ENCODE data around the gene SGMS1. TPM values are rescaled to one million over a fixed set of nuclear protein-coding genes. Genes with fewer than 3 reads are reported as not detected.
"Not testable (repeated sequence)": the region's sequence is repeated elsewhere in the genome, so short reads cannot be mapped to it uniquely, and the experiment has no call there.

Gene SGMS1
- polyA plus RNA-seq, 1 experiment: 21.1 TPM

DNA sequence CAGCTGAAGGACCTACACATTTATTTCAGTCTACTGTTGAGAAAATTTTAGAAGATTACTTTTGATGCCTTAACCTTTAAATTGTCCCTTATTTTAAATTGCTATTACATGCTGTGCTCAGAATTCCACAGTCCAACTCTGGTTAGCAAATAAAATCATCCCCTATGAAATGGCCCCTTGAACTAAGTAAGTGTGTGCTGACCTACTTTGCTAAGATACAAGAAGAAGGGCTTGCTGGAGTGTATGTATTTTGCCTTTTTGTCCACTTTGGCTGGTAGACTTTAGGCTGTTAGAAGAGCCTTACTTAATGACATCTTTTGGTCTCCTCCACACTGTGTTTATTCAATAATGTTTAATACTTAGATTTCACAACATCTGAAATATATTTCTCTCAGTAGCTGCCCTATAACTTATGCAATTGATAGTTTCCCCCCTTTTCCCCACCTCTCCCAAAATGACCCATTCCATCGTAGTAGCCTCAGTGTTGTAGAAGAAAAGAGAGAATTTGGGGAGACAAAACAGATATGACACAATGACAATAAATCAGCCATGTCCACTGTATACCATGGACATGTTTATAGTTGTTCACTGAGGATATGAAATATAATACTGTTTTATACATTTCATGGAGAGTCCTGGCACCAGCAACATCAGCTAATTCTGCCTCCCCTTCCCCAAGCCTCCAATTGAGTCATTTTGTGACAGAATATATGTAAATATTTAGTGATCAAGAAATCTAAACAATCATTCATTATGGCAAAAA is 264.6 kb downstream of the SGMS1 start:
- ChIA-PET POLR2A (no interaction called here), CTCF (interaction anchor here (1.2 to 1.3 kb wide), 2 partner anchors 8 to 9 kb away, joined by 3 to 5 read pairs; no protein-coding TSS in a partner anchor)
- no peaks in the 10 kb centered on the region for H3K27me3 ChIP-seq (ENCODE audit: control insufficient read depth, insufficient read depth, low read length)
- no peaks in the 10 kb centered on the region for H3K36me3 ChIP-seq (ENCODE audit: control insufficient read depth, insufficient read depth, low read length)
- TF ChIP-seq, protein P1, sequence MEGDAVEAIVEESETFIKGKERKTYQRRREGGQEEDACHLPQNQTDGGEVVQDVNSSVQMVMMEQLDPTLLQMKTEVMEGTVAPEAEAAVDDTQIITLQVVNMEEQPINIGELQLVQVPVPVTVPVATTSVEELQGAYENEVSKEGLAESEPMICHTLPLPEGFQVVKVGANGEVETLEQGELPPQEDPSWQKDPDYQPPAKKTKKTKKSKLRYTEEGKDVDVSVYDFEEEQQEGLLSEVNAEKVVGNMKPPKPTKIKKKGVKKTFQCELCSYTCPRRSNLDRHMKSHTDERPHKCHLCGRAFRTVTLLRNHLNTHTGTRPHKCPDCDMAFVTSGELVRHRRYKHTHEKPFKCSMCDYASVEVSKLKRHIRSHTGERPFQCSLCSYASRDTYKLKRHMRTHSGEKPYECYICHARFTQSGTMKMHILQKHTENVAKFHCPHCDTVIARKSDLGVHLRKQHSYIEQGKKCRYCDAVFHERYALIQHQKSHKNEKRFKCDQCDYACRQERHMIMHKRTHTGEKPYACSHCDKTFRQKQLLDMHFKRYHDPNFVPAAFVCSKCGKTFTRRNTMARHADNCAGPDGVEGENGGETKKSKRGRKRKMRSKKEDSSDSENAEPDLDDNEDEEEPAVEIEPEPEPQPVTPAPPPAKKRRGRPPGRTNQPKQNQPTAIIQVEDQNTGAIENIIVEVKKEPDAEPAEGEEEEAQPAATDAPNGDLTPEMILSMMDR (IDR thresholded peaks at IDR 0.05; ENCODE audit: insufficient read depth, low read depth, low read length): no peak
- H3K4me3 ChIP-seq (ENCODE audit: low read depth, low read length): no peak overlapping the region
- no peak for DNase-seq (ENCODE audit: low read depth)

DNA sequence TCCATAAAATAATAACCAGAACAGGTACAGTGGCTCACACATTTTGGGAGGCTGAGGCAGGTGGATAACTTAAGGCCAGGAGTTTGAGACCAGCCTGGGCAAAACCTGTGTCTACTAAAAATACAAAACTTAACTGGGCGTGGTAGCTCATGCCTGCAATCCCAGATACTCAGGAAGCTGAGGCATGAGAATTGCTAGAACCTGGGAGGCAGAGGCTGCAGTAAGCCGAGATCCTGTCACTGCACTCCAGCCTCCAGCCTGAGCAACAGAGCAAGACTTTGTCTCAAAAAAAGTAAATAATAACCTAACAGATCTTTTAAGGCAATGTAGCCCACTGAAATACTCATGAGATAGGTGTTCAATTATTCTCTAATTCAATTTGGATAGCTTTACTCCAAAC is 265.3 kb downstream of the SGMS1 start:
- DNase-seq (ENCODE audit: low read depth): no peak
- ChIA-PET POLR2A (no interaction called here), CTCF (interaction anchor here (1.3 kb wide), 1 partner anchor 9 kb away, joined by 5 read pairs; no protein-coding TSS in a partner anchor)
- Histone ChIP-seq H3K27me3 (ENCODE audit: control insufficient read depth, insufficient read depth, low read length) (no peaks in the 10 kb centered on the region), H3K4me3 (ENCODE audit: low read depth, low read length) (no peak overlapping the region), H3K36me3 (ENCODE audit: control insufficient read depth, insufficient read depth, low read length) (no peaks in the 10 kb centered on the region)
- TF ChIP-seq, protein P1 (IDR thresholded peaks at IDR 0.05; ENCODE audit: insufficient read depth, low read depth, low read length): no peak

DNA sequence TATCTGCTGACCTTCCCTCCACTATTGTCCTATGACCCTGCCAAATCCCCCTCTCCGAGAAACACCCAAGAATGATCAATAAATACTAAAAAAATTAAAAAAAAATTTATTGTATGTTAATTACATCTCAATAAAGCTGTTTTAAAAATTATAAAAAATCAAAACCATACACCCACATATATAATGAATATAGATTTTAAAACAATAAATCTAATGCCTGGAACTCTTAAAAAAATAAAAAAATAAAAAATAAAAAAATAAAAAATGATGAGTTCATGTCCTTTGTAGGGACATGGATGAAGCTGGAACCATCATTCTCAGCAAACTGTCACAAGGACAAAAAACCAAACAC is 267.3 kb downstream of the SGMS1 start:
- CTCF ChIA-PET; H3K36me3 ChIP-seq (ENCODE audit: control insufficient read depth, insufficient read depth, low read length); POLR2A ChIA-PET; H3K27me3 ChIP-seq (ENCODE audit: control insufficient read depth, insufficient read depth, low read length); DNase-seq (ENCODE audit: low read depth); H3K4me3 ChIP-seq (ENCODE audit: low read depth, low read length): not testable (repeated sequence)

DNA sequence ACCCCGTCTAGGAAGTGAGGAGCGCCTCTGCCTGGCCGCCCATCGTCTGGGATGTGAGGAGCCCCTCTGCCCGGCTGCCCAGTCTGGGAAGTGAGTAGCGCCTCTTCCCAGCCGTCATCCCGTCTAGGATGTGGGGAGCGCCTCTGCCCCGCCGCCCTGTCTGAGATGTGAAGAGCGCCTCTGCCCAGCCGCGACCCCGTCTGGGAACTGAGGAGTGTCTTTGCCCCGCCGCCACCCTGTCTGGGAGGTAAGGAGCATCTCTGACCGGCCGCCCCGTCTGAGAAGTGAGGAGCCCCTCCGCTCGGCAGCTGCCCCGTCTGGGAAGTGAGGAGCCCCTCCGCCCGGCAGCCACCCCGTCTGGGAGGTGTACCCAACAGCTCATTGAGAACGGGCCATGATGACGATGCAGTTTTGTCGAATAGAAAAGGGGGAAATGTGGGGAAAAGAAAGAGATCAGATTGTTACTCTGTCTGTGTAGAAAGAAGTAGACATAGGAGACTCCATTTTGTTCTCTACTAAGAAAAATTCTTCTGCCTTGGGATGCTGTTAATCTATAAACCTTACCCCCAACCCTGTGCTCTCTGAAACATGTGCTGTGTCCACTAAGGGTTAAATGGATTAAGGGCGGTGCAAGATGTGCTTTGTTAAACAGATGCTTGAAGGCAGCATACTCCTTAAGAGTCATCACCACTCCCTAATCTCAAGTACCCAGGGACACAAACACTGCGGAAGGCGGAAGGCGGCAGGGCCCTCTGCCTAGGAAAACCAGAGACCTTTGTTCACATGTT is 267.9 kb downstream of the SGMS1 start:
- H3K27me3 ChIP-seq (ENCODE audit: control insufficient read depth, insufficient read depth, low read length); CTCF ChIA-PET; POLR2A ChIA-PET; DNase-seq (ENCODE audit: low read depth); H3K36me3 ChIP-seq (ENCODE audit: control insufficient read depth, insufficient read depth, low read length); H3K4me3 ChIP-seq (ENCODE audit: low read depth, low read length): not testable (repeated sequence)

DNA sequence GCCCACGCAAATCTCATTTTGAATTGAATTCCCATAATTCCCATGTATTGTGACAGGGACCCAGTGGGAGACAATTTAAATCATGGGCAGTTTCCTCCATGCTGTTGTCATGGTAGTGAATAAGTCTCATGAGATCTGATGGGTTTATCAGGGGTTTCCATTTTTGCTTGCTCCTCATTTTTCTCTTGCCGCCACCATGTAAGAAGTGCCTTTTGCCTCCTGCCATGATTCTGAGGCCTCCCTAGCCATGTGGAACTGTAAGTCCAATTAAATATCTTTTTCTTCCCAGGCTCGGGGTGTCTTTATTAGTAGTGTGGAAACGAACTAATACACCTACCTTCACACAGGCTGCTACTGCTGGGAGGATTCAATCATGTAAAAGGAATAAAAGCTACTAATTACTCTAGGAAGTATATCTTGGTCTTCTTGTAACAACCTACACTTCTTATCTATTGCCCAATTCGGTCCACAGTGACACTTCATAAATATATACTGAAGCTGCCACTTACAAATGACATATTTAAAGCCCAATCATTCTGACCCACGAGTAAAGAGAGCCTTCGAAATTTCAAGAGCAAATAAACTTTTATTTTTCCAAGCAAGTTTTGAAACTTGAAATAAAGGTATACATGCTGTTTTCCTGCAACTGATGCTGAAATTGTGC is 272.1 kb downstream of the SGMS1 start:
- Histone ChIP-seq H3K4me3 (ENCODE audit: low read depth, low read length) (no peak overlapping the region), H3K27me3 (ENCODE audit: control insufficient read depth, insufficient read depth, low read length) (no peaks in the 10 kb centered on the region), H3K36me3 (ENCODE audit: control insufficient read depth, insufficient read depth, low read length) (no peaks in the 10 kb centered on the region)
- POLR2A ChIA-PET: no interaction called here
- CTCF ChIA-PET: interaction anchor here (0.5 to 1.7 kb wide), 2 partner anchors 16 to 30 kb away, joined by 4 read pairs; no protein-coding TSS in a partner anchor
- TF ChIP-seq, protein P1 (IDR thresholded peaks at IDR 0.05; ENCODE audit: insufficient read depth, low read depth, low read length): no peak
- DNase-seq (ENCODE audit: low read depth): no peak

DNA sequence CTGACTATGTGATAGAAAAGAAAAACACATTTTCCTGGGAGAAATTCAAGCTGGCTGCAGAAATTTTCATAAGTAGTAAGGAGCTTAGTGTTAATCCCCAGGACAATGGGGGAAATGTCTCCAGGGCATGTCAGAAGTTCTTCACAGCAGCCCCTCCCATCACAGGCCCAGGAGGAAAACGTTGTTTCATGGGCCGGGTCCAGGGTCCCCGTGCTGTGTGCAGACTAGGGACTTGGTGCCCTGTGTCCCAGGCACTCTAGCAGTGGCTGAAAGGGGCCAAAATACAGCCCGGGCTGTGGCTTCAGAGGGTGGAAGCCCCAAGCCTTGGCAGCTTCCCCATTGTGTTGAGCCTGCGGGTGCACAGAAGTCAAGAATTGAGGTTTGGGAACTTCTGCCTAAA is 273.4 kb downstream of the SGMS1 start:
- no peaks in the 10 kb centered on the region for H3K27me3 ChIP-seq (ENCODE audit: control insufficient read depth, insufficient read depth, low read length)
- TF ChIP-seq, protein P1 (IDR thresholded peaks at IDR 0.05; ENCODE audit: insufficient read depth, low read depth, low read length): no peak
- H3K36me3 ChIP-seq (ENCODE audit: control insufficient read depth, insufficient read depth, low read length): no peaks in the 10 kb centered on the region
- ChIA-PET CTCF (no interaction called here), POLR2A (no interaction called here)
- H3K4me3 ChIP-seq (ENCODE audit: low read depth, low read length): no peak overlapping the region
- DNase-seq (ENCODE audit: low read depth): no peak
